ENCODE measurements around the gene PSMA4.
A peak's percentile ranks its signal among the peaks of the same experiment; 100 is the strongest.

PSMA4 gene

DNA sequence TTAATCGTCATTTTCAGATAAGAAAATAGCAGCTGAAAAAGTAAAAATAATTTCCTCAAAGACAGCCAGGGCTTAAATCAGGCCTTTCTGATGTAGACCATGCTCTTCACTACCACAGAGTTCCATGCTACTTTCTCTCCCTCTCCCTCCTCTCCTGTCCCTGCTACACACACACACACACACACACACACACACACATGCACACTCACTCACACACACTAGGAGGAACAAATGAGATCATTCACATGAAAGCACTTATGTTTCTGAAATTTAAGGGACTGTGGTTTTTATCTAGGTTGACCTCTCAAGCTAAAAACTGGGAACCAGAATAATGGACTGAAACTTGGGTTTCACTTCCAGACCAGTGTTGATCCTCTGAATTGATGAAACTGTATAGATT is 4.1 kb upstream of the PSMA4 start (continued):
- TF ChIP-seq, protein P1, sequence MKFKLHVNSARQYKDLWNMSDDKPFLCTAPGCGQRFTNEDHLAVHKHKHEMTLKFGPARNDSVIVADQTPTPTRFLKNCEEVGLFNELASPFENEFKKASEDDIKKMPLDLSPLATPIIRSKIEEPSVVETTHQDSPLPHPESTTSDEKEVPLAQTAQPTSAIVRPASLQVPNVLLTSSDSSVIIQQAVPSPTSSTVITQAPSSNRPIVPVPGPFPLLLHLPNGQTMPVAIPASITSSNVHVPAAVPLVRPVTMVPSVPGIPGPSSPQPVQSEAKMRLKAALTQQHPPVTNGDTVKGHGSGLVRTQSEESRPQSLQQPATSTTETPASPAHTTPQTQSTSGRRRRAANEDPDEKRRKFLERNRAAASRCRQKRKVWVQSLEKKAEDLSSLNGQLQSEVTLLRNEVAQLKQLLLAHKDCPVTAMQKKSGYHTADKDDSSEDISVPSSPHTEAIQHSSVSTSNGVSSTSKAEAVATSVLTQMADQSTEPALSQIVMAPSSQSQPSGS (tag by site-specific recombination; IDR thresholded peaks at IDR 0.05; ENCODE audit: low read depth), result peak; percentile 58
- TF ChIP-seq ZNF670 (tag by site-specific recombination; IDR thresholded peaks at IDR 0.05; ENCODE audit: low read depth) (no peak), ZNF624 (tag by site-specific recombination; IDR thresholded peaks at IDR 0.05) (no peak), ZNF292 (tag by site-specific recombination; IDR thresholded peaks at IDR 0.05; ENCODE audit: borderline replicate concordance, low read depth) (no peak), ZNF10 (tag by site-specific recombination; IDR thresholded peaks at IDR 0.05) (no peak), ZNF404 (tag by site-specific recombination; IDR thresholded peaks at IDR 0.05) (no peak), SETDB1 (IDR thresholded peaks at IDR 0.05; ENCODE audit: insufficient read length, low read length) (no peak), ZBTB48 (tag by site-specific recombination; IDR thresholded peaks at IDR 0.05) (peak; percentile 87), ZNF169 (tag by site-specific recombination; IDR thresholded peaks at IDR 0.05) (peak; percentile 85; the same call in 1 of the 2 replicates), ZNF830 (tag by site-specific recombination; IDR thresholded peaks at IDR 0.05; ENCODE audit: low read depth) (no peak), ZNF302 (tag by site-specific recombination; IDR thresholded peaks at IDR 0.05; ENCODE audit: low read depth) (no peak), SP7 (tag by site-specific recombination; IDR thresholded peaks at IDR 0.05) (peak; percentile 76), ZBTB20 (tag by site-specific recombination; IDR thresholded peaks at IDR 0.05) (peak; percentile 57), ZBTB7A (tag by site-specific recombination; IDR thresholded peaks at IDR 0.05; ENCODE audit: low read depth) (no peak), ZNF366 (tag by site-specific recombination; conservative IDR thresholded peaks at IDR 0.05) (0 out of 2 replicates have a peak, but pooled peaks have one; percentile 12), ZFP37 (tag by site-specific recombination; IDR thresholded peaks at IDR 0.05) (0 out of 2 replicates have a peak, but pooled peaks have one; percentile 40), RBAK (tag by site-specific recombination; IDR thresholded peaks at IDR 0.05) (peak; percentile 84; the same call in 1 of the 2 replicates), ZNF560 (tag by site-specific recombination; IDR thresholded peaks at IDR 0.05; ENCODE audit: borderline replicate concordance) (no peak), ZNF112 (tag by site-specific recombination; IDR thresholded peaks at IDR 0.05) (no peak; the same call in 1 of the 2 replicates), ZNF155 (tag by site-specific recombination; IDR thresholded peaks at IDR 0.05) (0 out of 2 replicates have a peak, but pooled peaks have one; percentile 49), ZNF138 (tag by site-specific recombination; IDR thresholded peaks at IDR 0.05; ENCODE audit: borderline replicate concordance) (no peak), ZNF529 (tag by site-specific recombination; IDR thresholded peaks at IDR 0.05; ENCODE audit: insufficient replicate concordance) (no peak), ZNF623 (tag by site-specific recombination; IDR thresholded peaks at IDR 0.05) (0 out of 2 replicates have a peak, but pooled peaks have one; percentile 12), TRIM28 (IDR thresholded peaks at IDR 0.05; ENCODE audit: borderline replicate concordance, low read length) (no peak), ZNF394 (tag by site-specific recombination; IDR thresholded peaks at IDR 0.05; ENCODE audit: borderline replicate concordance) (no peak), ZNF747 (tag by site-specific recombination; IDR thresholded peaks at IDR 0.05) (0 out of 2 replicates have a peak, but pooled peaks have one; percentile 63)
- TF ChIP-seq, protein P2, sequence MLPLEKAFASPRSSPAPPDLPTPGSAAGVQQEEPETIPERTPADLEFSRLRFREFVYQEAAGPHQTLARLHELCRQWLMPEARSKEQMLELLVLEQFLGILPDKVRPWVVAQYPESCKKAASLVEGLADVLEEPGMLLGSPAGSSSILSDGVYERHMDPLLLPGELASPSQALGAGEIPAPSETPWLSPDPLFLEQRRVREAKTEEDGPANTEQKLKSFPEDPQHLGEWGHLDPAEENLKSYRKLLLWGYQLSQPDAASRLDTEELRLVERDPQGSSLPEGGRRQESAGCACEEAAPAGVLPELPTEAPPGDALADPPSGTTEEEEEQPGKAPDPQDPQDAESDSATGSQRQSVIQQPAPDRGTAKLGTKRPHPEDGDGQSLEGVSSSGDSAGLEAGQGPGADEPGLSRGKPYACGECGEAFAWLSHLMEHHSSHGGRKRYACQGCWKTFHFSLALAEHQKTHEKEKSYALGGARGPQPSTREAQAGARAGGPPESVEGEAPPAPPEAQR (tag by site-specific recombination; IDR thresholded peaks at IDR 0.05), result peak; percentile 93
- TF ChIP-seq, protein P3, sequence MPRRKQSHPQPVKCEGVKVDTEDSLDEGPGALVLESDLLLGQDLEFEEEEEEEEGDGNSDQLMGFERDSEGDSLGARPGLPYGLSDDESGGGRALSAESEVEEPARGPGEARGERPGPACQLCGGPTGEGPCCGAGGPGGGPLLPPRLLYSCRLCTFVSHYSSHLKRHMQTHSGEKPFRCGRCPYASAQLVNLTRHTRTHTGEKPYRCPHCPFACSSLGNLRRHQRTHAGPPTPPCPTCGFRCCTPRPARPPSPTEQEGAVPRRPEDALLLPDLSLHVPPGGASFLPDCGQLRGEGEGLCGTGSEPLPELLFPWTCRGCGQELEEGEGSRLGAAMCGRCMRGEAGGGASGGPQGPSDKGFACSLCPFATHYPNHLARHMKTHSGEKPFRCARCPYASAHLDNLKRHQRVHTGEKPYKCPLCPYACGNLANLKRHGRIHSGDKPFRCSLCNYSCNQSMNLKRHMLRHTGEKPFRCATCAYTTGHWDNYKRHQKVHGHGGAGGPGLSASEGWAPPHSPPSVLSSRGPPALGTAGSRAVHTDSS (tag by site-specific recombination; IDR thresholded peaks at IDR 0.05), result no peak
- TF ChIP-seq, protein P4, sequence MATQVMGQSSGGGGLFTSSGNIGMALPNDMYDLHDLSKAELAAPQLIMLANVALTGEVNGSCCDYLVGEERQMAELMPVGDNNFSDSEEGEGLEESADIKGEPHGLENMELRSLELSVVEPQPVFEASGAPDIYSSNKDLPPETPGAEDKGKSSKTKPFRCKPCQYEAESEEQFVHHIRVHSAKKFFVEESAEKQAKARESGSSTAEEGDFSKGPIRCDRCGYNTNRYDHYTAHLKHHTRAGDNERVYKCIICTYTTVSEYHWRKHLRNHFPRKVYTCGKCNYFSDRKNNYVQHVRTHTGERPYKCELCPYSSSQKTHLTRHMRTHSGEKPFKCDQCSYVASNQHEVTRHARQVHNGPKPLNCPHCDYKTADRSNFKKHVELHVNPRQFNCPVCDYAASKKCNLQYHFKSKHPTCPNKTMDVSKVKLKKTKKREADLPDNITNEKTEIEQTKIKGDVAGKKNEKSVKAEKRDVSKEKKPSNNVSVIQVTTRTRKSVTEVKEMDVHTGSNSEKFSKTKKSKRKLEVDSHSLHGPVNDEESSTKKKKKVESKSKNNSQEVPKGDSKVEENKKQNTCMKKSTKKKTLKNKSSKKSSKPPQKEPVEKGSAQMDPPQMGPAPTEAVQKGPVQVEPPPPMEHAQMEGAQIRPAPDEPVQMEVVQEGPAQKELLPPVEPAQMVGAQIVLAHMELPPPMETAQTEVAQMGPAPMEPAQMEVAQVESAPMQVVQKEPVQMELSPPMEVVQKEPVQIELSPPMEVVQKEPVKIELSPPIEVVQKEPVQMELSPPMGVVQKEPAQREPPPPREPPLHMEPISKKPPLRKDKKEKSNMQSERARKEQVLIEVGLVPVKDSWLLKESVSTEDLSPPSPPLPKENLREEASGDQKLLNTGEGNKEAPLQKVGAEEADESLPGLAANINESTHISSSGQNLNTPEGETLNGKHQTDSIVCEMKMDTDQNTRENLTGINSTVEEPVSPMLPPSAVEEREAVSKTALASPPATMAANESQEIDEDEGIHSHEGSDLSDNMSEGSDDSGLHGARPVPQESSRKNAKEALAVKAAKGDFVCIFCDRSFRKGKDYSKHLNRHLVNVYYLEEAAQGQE (tag by site-specific recombination; IDR thresholded peaks at IDR 0.05), result no peak
- TF ChIP-seq, protein P5, sequence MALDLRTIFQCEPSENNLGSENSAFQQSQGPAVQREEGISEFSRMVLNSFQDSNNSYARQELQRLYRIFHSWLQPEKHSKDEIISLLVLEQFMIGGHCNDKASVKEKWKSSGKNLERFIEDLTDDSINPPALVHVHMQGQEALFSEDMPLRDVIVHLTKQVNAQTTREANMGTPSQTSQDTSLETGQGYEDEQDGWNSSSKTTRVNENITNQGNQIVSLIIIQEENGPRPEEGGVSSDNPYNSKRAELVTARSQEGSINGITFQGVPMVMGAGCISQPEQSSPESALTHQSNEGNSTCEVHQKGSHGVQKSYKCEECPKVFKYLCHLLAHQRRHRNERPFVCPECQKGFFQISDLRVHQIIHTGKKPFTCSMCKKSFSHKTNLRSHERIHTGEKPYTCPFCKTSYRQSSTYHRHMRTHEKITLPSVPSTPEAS (tag by site-specific recombination; IDR thresholded peaks at IDR 0.05), result peak; percentile 98
- TF ChIP-seq, protein P6, sequence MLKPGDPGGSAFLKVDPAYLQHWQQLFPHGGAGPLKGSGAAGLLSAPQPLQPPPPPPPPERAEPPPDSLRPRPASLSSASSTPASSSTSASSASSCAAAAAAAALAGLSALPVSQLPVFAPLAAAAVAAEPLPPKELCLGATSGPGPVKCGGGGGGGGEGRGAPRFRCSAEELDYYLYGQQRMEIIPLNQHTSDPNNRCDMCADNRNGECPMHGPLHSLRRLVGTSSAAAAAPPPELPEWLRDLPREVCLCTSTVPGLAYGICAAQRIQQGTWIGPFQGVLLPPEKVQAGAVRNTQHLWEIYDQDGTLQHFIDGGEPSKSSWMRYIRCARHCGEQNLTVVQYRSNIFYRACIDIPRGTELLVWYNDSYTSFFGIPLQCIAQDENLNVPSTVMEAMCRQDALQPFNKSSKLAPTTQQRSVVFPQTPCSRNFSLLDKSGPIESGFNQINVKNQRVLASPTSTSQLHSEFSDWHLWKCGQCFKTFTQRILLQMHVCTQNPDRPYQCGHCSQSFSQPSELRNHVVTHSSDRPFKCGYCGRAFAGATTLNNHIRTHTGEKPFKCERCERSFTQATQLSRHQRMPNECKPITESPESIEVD (tag by site-specific recombination; IDR thresholded peaks at IDR 0.05), result no peak

All from HEK293 (cell line).